CD4-positive, alpha-beta T cell (primary cell): ENCODE data around the gene SLC37A1. TPM values are rescaled to one million over a fixed set of nuclear protein-coding genes. Genes with fewer than 3 reads are reported as not detected.

Source experiments
- ATAC-seq: fragments of 200-7000 bp; cut with Tn5 transposase; one replicate; pipeline ENCODE4 v1.10.0; 2022; ENCODE audit warnings: mild to moderate bottlenecking; ENCODE audit not compliant: poor library complexity
- CTCF ChIA-PET: fragments of 350-600 bp; sonication (Branson Sonifier 250); formaldehyde crosslinking; loops from one replicate; lab custom pipeline; 2021; ENCODE audit warnings: antibody characterized with exemption, inconsistent platforms; lab: Charles Lee
- POLR2A ChIA-PET: fragments of 350-600 bp; sonication (Branson Sonifier 250); formaldehyde crosslinking; loops from one replicate; lab custom pipeline; 2021; ENCODE audit warnings: antibody characterized with exemption, inconsistent platforms; lab: Charles Lee
- DNase-seq, 14 experiments: peaks; one replicate each; pipeline ENCODE4 v3.0.0-alpha.2; 2013 to 2020; ENCODE audit warnings: mixed read lengths in 2 of 14
- H3K27ac ChIP-seq, 2 donors: one replicate each; pipeline versions ENCODE4 v1.5.1 to v1.7.0; 2013; ENCODE audit warnings: low read length in 2 of 2, low read depth in 1 of 2, mild to moderate bottlenecking in 1 of 2
- H3K27me3 ChIP-seq, 2 experiments: 1 replicate in 1 of 2; 2 replicates in 1 of 2; pipeline versions ENCODE4 v1.6.1 to v1.7.0; 2013; ENCODE audit warnings: low read length in 2 of 2, control low read depth in 1 of 2, mild to moderate bottlenecking in 1 of 2, moderate library complexity in 1 of 2; ENCODE audit not compliant: insufficient read depth in 2 of 2, control insufficient read depth in 1 of 2
- H3K36me3 ChIP-seq: one replicate; pipeline ENCODE4 v1.6.1; 2013; ENCODE audit warnings: low read length, control low read depth; ENCODE audit not compliant: insufficient read depth
- H3K4me1 ChIP-seq: one replicate; pipeline ENCODE4 v1.6.1; 2013; ENCODE audit warnings: low read length, control low read depth; ENCODE audit not compliant: insufficient read depth
- H3K4me3 ChIP-seq: one replicate; pipeline ENCODE4 v1.5.1; 2013; ENCODE audit warnings: mild to moderate bottlenecking, low read length, moderate library complexity
- H3K9me3 ChIP-seq, 2 experiments: 1 replicate in 1 of 2; 2 replicates in 1 of 2; pipeline versions ENCODE4 v1.6.1 to v1.7.0; 2013; ENCODE audit warnings: low read length in 2 of 2, mild to moderate bottlenecking in 2 of 2, control low read depth in 1 of 2, moderate library complexity in 1 of 2; ENCODE audit not compliant: control insufficient read depth in 1 of 2, insufficient read depth in 1 of 2
- H3K27ac Mint-ChIP-seq: one replicate; pipeline ENCODE4 v1.8.0; 2020; ENCODE audit warnings: mixed read lengths
- H3K27me3 Mint-ChIP-seq: one replicate; pipeline ENCODE4 v1.8.0; 2021; ENCODE audit warnings: mixed read lengths
- H3K36me3 Mint-ChIP-seq: one replicate; pipeline ENCODE4 v1.8.0; 2021; ENCODE audit warnings: low read depth, mixed read lengths
- H3K4me1 Mint-ChIP-seq: one replicate; pipeline ENCODE4 v1.8.0; 2021; ENCODE audit warnings: low read depth, mixed read lengths
- H3K4me3 Mint-ChIP-seq: one replicate; pipeline ENCODE4 v1.8.0; 2020; ENCODE audit warnings: mild to moderate bottlenecking, mixed read lengths
- H3K9me3 Mint-ChIP-seq: one replicate; pipeline ENCODE4 v1.8.0; 2020; ENCODE audit warnings: mixed read lengths
- intact Hi-C, 2 experiments: fragments of 100-400 bp; cut with DNase I in 1 of 2; cut with micrococcal nuclease in 1 of 2; formaldehyde crosslinking; loops; one replicate each; pipeline versions ENCODE4 v1.15.1 to v1.9.0; 2023 to 2025; cut with DNase I, micrococcal nuclease
- total RNA-seq, 174 experiments: library from RNA in 2 of 174; stranded (reverse) in 2 of 174; gene quantifications; one replicate each; pipeline ENCODE4 v1.2.3 and lab custom pipeline; 2021 to 2026
- TF ChIP-seq, protein P1 (sequence below): fragments of 200-600 bp; IDR thresholded peaks from one replicate; pipeline ENCODE4 v1.8.0; 2022; ENCODE audit warnings: antibody characterized with exemption, mild to moderate bottlenecking

The SLC37A1 gene
- total RNA-seq, 2 experiments from 2014 or later, result 16.4 to 16.7 TPM

DNA sequence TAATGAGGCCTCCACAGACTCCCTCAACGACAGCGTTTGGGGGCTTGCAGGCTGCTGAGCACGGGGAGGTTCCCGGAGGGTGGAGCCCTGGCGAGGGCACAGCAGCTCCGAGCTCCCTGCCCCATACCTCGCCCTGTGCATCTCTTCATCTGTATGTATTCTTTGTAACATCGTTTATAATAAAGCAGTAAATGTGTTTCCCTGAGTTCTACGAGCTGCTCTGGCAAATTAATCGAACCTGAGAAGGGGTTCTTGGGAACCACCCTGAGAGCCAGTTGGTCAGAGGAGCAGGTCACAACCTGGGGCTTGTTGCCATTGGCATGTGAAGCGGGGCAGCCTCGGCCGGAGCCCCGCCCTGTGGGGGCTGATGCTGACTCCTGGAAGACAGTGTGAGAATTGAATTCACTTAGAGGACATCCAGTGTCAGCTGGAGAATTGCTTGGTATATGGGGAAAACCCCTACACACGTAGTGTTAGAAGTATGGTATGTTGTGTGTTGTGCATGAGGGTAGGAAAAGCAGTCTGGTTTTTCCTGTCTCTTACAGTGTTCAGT is 11.5 kb downstream of the SLC37A1 start:
- TF ChIP-seq, protein P1, sequence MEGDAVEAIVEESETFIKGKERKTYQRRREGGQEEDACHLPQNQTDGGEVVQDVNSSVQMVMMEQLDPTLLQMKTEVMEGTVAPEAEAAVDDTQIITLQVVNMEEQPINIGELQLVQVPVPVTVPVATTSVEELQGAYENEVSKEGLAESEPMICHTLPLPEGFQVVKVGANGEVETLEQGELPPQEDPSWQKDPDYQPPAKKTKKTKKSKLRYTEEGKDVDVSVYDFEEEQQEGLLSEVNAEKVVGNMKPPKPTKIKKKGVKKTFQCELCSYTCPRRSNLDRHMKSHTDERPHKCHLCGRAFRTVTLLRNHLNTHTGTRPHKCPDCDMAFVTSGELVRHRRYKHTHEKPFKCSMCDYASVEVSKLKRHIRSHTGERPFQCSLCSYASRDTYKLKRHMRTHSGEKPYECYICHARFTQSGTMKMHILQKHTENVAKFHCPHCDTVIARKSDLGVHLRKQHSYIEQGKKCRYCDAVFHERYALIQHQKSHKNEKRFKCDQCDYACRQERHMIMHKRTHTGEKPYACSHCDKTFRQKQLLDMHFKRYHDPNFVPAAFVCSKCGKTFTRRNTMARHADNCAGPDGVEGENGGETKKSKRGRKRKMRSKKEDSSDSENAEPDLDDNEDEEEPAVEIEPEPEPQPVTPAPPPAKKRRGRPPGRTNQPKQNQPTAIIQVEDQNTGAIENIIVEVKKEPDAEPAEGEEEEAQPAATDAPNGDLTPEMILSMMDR, result no peak
- no peaks in the 10 kb centered on the region for H3K27me3 ChIP-seq
- H3K27me3 Mint-ChIP-seq, result no peaks in the 10 kb centered on the region
- ChIA-PET POLR2A (no interaction called here), CTCF (interaction anchor here (1.5 kb wide), 1 partner anchor 16 kb away, joined by 3 read pairs; no protein-coding TSS in a partner anchor)
- H3K4me3 Mint-ChIP-seq, result no peak overlapping the region
- H3K4me1 Mint-ChIP-seq, result peaks cover 59% of the 10 kb centered on the region
- H3K4me3 ChIP-seq, result no peak overlapping the region
- peaks cover 37% of the 10 kb centered on the region for H3K4me1 ChIP-seq
- peak overlapping the region; percentile 65 for H3K27ac Mint-ChIP-seq
- H3K27ac ChIP-seq, result no peak overlapping the region
- intact Hi-C loops, result loop anchor here in 1 of 2 experiments (5.0 kb wide), 1 partner anchor 63 kb away; no protein-coding TSS in a partner anchor
- no peaks in the 10 kb centered on the region for H3K9me3 Mint-ChIP-seq
- DNase-seq, result no peak
- no peak for ATAC-seq
- peaks cover 44% of the 10 kb centered on the region for H3K36me3 ChIP-seq
- H3K36me3 Mint-ChIP-seq, result peaks cover 62% of the 10 kb centered on the region
- no peaks in the 10 kb centered on the region for H3K9me3 ChIP-seq

DNA sequence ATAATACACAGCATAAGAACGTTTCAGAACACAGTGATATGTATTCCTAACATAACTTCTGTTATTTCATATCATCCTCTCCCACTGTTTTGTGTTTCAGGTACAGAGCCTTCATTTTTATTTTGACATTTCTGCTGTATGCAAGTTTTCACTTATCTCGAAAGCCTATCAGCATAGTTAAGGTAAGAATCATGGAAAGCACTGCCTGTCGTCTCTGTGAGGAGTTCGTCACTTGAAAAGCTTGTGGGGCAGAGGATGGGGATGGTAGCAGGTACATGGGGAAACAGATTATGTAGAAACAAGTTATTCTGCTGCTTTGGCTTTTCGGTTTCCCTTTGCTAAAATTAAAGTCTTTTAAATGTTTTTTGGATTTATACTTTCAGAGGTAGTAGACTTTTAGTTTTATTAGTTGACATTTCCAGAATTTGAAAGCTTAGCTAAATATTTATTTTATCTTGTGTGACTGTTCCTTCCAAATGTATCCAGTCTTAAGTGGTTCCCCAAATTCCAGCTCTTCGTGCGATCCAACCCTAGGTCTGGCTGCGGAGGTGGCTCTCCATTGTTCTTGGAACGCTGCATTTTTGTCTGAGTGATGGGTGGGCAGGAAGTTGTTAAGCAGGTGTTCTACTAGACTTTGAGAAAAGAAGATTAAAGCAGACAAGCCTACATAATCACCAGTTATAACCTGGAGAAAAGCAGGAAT is 12.2 kb downstream of the SLC37A1 start:
- Histone ChIP-seq H3K27me3 (no peaks in the 10 kb centered on the region), H3K36me3 (peaks cover 40% of the 10 kb centered on the region), H3K27ac (no peak overlapping the region), H3K9me3 (no peaks in the 10 kb centered on the region), H3K4me1 (peaks cover 40% of the 10 kb centered on the region), H3K4me3 (no peak overlapping the region)
- intact Hi-C loops, result loop anchor here in 1 of 2 experiments (5.0 kb wide), 1 partner anchor 64 kb away; no protein-coding TSS in a partner anchor
- no peak for ATAC-seq
- Mint-ChIP-seq H3K27me3 (no peaks in the 10 kb centered on the region), H3K4me3 (no peak overlapping the region), H3K9me3 (no peaks in the 10 kb centered on the region), H3K4me1 (peaks cover 63% of the 10 kb centered on the region), H3K36me3 (peaks cover 60% of the 10 kb centered on the region), H3K27ac (peak overlapping the region; percentile 65)
- ChIA-PET POLR2A (interaction anchor here (3.1 kb wide), 1 partner anchor 11 kb away, joined by 50 read pairs; the partner anchor contains the start of gene SLC37A1), CTCF (interaction anchor here (1.5 kb wide), 1 partner anchor 16 kb away, joined by 3 read pairs; no protein-coding TSS in a partner anchor)
- no peak for DNase-seq
- TF ChIP-seq, protein P1, result no peak

DNA sequence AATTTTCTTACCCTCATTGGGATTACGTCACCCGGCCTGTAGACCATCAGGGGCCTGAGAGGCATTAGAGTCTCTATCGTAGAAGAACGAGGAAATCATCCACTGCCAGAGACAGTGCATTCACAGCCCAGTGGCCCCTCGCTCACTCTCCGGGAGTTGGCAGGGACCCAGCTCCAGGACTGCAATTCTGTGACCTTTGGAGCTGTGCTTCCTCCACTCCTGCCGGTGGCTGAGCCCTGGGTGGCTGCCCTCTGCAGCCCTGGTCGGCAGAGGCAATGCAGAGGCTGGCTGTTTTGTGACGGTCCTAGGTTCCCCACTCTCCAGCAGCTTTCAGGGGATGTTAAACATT is 12.7 kb downstream of the SLC37A1 start:
- DNase-seq (no peak), ATAC-seq (no peak)
- intact Hi-C loops, result loop anchor here in 1 of 2 experiments (5.0 kb wide), 1 partner anchor 64 kb away; no protein-coding TSS in a partner anchor
- H3K4me3 ChIP-seq, result no peak overlapping the region
- peaks cover 39% of the 10 kb centered on the region for H3K36me3 ChIP-seq
- Mint-ChIP-seq H3K4me3 (no peak overlapping the region), H3K27ac (peak overlapping the region; percentile 77), H3K4me1 (peaks cover 63% of the 10 kb centered on the region), H3K36me3 (peaks cover 56% of the 10 kb centered on the region), H3K27me3 (no peaks in the 10 kb centered on the region), H3K9me3 (no peaks in the 10 kb centered on the region)
- ChIA-PET POLR2A (interaction anchor here (1.1 to 3.1 kb wide), 2 partner anchors 12 to 631 kb away, joined by 3 to 50 read pairs; partner anchors contain the start of gene SLC37A1), CTCF (no interaction called here)
- no peaks in the 10 kb centered on the region for H3K9me3 ChIP-seq
- H3K4me1 ChIP-seq, result peaks cover 40% of the 10 kb centered on the region
- no peaks in the 10 kb centered on the region for H3K27me3 ChIP-seq
- TF ChIP-seq, protein P1, result no peak
- H3K27ac ChIP-seq, result no peak overlapping the region
